HG03439 (cell line): ENCODE results near the gene TPRA1.

Experiments
- ATAC-seq: cut with Tn5 transposase; IDR thresholded peaks from one replicate; pipeline ENCODE4 v1.9.1; 2021; ENCODE audit warnings: mild to moderate bottlenecking, moderate library complexity; ENCODE audit not compliant: unreplicated experiment

Gene TPRA1

GRCh38 chr3:127593178-127593577 is 2.6 kb upstream of the TPRA1 start:
- ATAC-seq = no peak

- ATAC-seq = peak; percentile 36
Observed at GRCh38 chr3:127590282-127590592, 296 bp downstream of the TPRA1 start.

GRCh38 chr3:127589600-127590281 is 792 bp downstream of the TPRA1 start:
- ATAC-seq = peak; percentile 14

- ATAC-seq = no peak
Observed at GRCh38 chr3:127588806-127589577, 1.5 kb downstream of the TPRA1 start.

GRCh38 chr3:127587876-127588275 is 2.7 kb downstream of the TPRA1 start:
- ATAC-seq = no peak

- ATAC-seq = no peak
Observed at GRCh38 chr3:127585813-127586413, 4.6 kb downstream of the TPRA1 start.

- ATAC-seq = no peak
Observed at GRCh38 chr3:127585163-127585812, 5.2 kb downstream of the TPRA1 start.

GRCh38 chr3:127584734-127585133 is 5.8 kb downstream of the TPRA1 start:
- no peak for ATAC-seq

- no peak for ATAC-seq
Observed at GRCh38 chr3:127580327-127581060, 10.0 kb downstream of the TPRA1 start.

- no peak for ATAC-seq
Observed at GRCh38 chr3:127578802-127579201, 11.7 kb downstream of the TPRA1 start.

GRCh38 chr3:127578168-127578567 is 12.4 kb downstream of the TPRA1 start:
- ATAC-seq = no peak

- no peak for ATAC-seq
Observed at GRCh38 chr3:127577448-127577847, 13.1 kb downstream of the TPRA1 start.

- peak; percentile 63 for ATAC-seq
Observed at GRCh38 chr3:127574880-127575878, 15.4 kb downstream of the TPRA1 start.

GRCh38 chr3:127573912-127574311 is 16.6 kb downstream of the TPRA1 start:
- ATAC-seq = no peak

- no peak for ATAC-seq
Observed at GRCh38 chr3:127573401-127573800, 17.1 kb downstream of the TPRA1 start.

- no peak for ATAC-seq
Observed at GRCh38 chr3:127572735-127573134, 17.8 kb downstream of the TPRA1 start.

GRCh38 chr3:127572186-127572585 is 18.3 kb downstream of the TPRA1 start:
- ATAC-seq = no peak

- ATAC-seq = no peak
Observed at GRCh38 chr3:127570520-127570919, 20.0 kb downstream of the TPRA1 start.

GRCh38 chr3:127569160-127569559 is 21.4 kb downstream of the TPRA1 start:
- ATAC-seq = no peak

- ATAC-seq = no peak
Observed at GRCh38 chr3:127568586-127568985, 21.9 kb downstream of the TPRA1 start.
